WTC11 (cell line): Measurements from ENCODE around the gene RNF7. TPM values are rescaled to one million over a fixed set of nuclear protein-coding genes. Genes with fewer than 3 reads are reported as not detected.

ENCODE experiments used
- ATAC-seq: fragments of 200-7000 bp; cut with Tn5 transposase; 2 replicates; pipeline ENCODE4 v1.10.0; 2021; ENCODE audit warnings: mild to moderate bottlenecking, moderate library complexity
- CTCF ChIA-PET: fragments of 300-600 bp; sonication (Branson Sonifier 250); formaldehyde crosslinking; loops from one replicate; lab custom pipeline; 2021; ENCODE audit warnings: antibody characterized with exemption; lab: Charles Lee
- POLR2A ChIA-PET: fragments of 350-600 bp; sonication (Branson Sonifier 250); formaldehyde crosslinking; loops from one replicate; lab custom pipeline; 2021; ENCODE audit warnings: antibody characterized with exemption; lab: Charles Lee
- DNase-seq: peaks from one replicate; pipeline ENCODE4 v3.0.0; 2021; ENCODE audit warnings: low spot score
- H3K27ac Mint-ChIP-seq: 2 replicates; pipeline ENCODE4 v1.8.0; 2021; ENCODE audit warnings: mixed read lengths
- H3K27me3 Mint-ChIP-seq: 2 replicates; pipeline ENCODE4 v1.8.0; 2021; ENCODE audit warnings: low read depth, mild to moderate bottlenecking, moderate library complexity, mixed read lengths
- H3K36me3 Mint-ChIP-seq: 2 replicates; pipeline ENCODE4 v1.8.0; 2021; ENCODE audit warnings: mixed read lengths
- H3K4me1 Mint-ChIP-seq: 2 replicates; pipeline ENCODE4 v1.8.0; 2022; ENCODE audit warnings: mixed read lengths
- H3K4me3 Mint-ChIP-seq: 2 replicates; pipeline ENCODE4 v1.8.0; 2021; ENCODE audit warnings: mild to moderate bottlenecking, moderate library complexity, mixed read lengths
- H3K9me3 Mint-ChIP-seq: 2 replicates; pipeline ENCODE4 v1.8.0; 2021; ENCODE audit warnings: mixed read lengths
- CREB1 ChIP-seq: sonication (generic); formaldehyde crosslinking; IDR thresholded peaks from 2 replicates; pipeline ENCODE4 v1.8.0; 2023; ENCODE audit warnings: mild to moderate bottlenecking, missing genetic modification reagents
- E2F5 ChIP-seq: sonication (generic); formaldehyde crosslinking; IDR thresholded peaks from 2 replicates; pipeline ENCODE4 v1.8.1; 2022; ENCODE audit warnings: mild to moderate bottlenecking, moderate library complexity, missing genetic modification reagents
- ELF4 ChIP-seq: sonication (generic); formaldehyde crosslinking; IDR thresholded peaks from 2 replicates; pipeline ENCODE4 v1.8.1; 2022; ENCODE audit warnings: low read depth, mild to moderate bottlenecking, moderate library complexity, missing genetic modification reagents
- EMX1 ChIP-seq: fragments of 250-450 bp; sonication (Bioruptor Pico); IDR thresholded peaks from 2 replicates; pipeline ENCODE4 v1.8.0; 2021; ENCODE audit warnings: mild to moderate bottlenecking
- FOXJ3 ChIP-seq: sonication (generic); formaldehyde crosslinking; IDR thresholded peaks from 2 replicates; pipeline ENCODE4 v1.9.0; 2021; ENCODE audit warnings: missing genetic modification reagents, mild to moderate bottlenecking, borderline replicate concordance
- FOXP1 ChIP-seq: sonication (generic); formaldehyde crosslinking; IDR thresholded peaks from 2 replicates; pipeline ENCODE4 v1.8.0; 2022; ENCODE audit warnings: missing genetic modification reagents, mild to moderate bottlenecking, moderate library complexity, borderline replicate concordance
- GTF2I ChIP-seq: fragments of 250-450 bp; sonication (Bioruptor Pico); conservative IDR thresholded peaks from 2 replicates; pipeline ENCODE4 v1.4.0; 2021; ENCODE audit warnings: mild to moderate bottlenecking
- JAZF1 ChIP-seq: fragments of 250-450 bp; sonication (Bioruptor Pico); IDR thresholded peaks from 2 replicates; pipeline ENCODE4 v1.9.0; 2021; ENCODE audit warnings: moderate library complexity, mild to moderate bottlenecking, inconsistent platforms
- KAT7 ChIP-seq: sonication (generic); formaldehyde crosslinking; IDR thresholded peaks from 2 replicates; pipeline ENCODE4 v1.8.1; 2023; ENCODE audit warnings: missing genetic modification reagents, mild to moderate bottlenecking, borderline replicate concordance
- NFATC4 ChIP-seq: fragments of 250-450 bp; sonication (Bioruptor Pico); IDR thresholded peaks from 2 replicates; pipeline ENCODE4 v1.9.0; 2021; ENCODE audit warnings: mild to moderate bottlenecking
- OVOL2 ChIP-seq: fragments of 250-450 bp; sonication (Bioruptor Pico); IDR thresholded peaks from 2 replicates; pipeline ENCODE4 v1.9.0; 2021; ENCODE audit warnings: mild to moderate bottlenecking, borderline replicate concordance
- PREB ChIP-seq: sonication (generic); formaldehyde crosslinking; IDR thresholded peaks from 2 replicates; pipeline ENCODE4 v1.8.1; 2022; ENCODE audit warnings: mild to moderate bottlenecking, missing genetic modification reagents, moderate library complexity, borderline replicate concordance
- SMAD4 ChIP-seq: sonication (generic); formaldehyde crosslinking; IDR thresholded peaks from 2 replicates; pipeline ENCODE4 v1.8.0; 2022; ENCODE audit warnings: mild to moderate bottlenecking, missing genetic modification reagents
- STAT6 ChIP-seq: sonication (generic); formaldehyde crosslinking; conservative IDR thresholded peaks from 2 replicates; pipeline ENCODE4 v1.8.1; 2023; ENCODE audit warnings: mild to moderate bottlenecking, low read depth, missing genetic modification reagents, moderate library complexity
- USF1 ChIP-seq: sonication (generic); formaldehyde crosslinking; IDR thresholded peaks from 2 replicates; pipeline ENCODE4 v1.8.0; 2022; ENCODE audit warnings: mild to moderate bottlenecking, missing genetic modification reagents
- ZMAT4 ChIP-seq: fragments of 250-450 bp; sonication (Bioruptor Pico); IDR thresholded peaks from 2 replicates; pipeline ENCODE4 v1.9.0; 2021; ENCODE audit warnings: mild to moderate bottlenecking
- ZNF138 ChIP-seq: sonication (generic); formaldehyde crosslinking; conservative IDR thresholded peaks from 2 replicates; pipeline ENCODE4 v1.8.1; 2022; ENCODE audit warnings: mild to moderate bottlenecking, moderate library complexity, missing genetic modification reagents
- ZNF263 ChIP-seq: sonication (generic); formaldehyde crosslinking; IDR thresholded peaks from 2 replicates; pipeline ENCODE4 v1.8.1; 2022; ENCODE audit warnings: low read depth, mild to moderate bottlenecking, moderate library complexity, missing genetic modification reagents
- total RNA-seq: library from RNA; stranded (reverse); gene quantifications from 3 replicates; pipeline ENCODE4 v1.2.3, GENCODE V29; 2021

Gene RNF7
- total RNA-seq, 1 experiment from 2014 or later: 133 TPM

- TF ChIP-seq PREB (no peak), NFATC4 (CRISPR knock-in tag) (no peak), ZNF138 (no peak)
These were observed 38.8 kb downstream of the RNF7 start (continued) for GRCh38 chr3:141776885-141777284.

- Mint-ChIP-seq H3K27me3 (no peaks in the 10 kb centered on the region), H3K27ac (no peak overlapping the region), H3K4me1 (no peaks in the 10 kb centered on the region), H3K9me3 (peaks cover 7% of the 10 kb centered on the region), H3K36me3 (no peaks in the 10 kb centered on the region), H3K4me3 (no peak overlapping the region)
- no peak for ATAC-seq
- ChIA-PET CTCF (interaction anchor here (2.3 kb wide), 1 partner anchor 15 kb away, joined by 6 read pairs; no protein-coding TSS in a partner anchor), POLR2A (interaction anchor here (0.7 kb wide), 1 partner anchor 7 kb away, joined by 3 read pairs; no protein-coding TSS in a partner anchor)
- DNase-seq: no peak
- no peak for TF ChIP-seq JAZF1 (CRISPR knock-in tag)
- TF ChIP-seq USF1 (CRISPR knock-in tag): no peak
- TF ChIP-seq PREB: no peak
- no peak for TF ChIP-seq KAT7 (CRISPR knock-in tag)
- TF ChIP-seq ZNF263 (CRISPR knock-in tag): no peak
- TF ChIP-seq E2F5 (CRISPR knock-in tag): no peak
- no peak for TF ChIP-seq FOXP1
- TF ChIP-seq STAT6 (CRISPR knock-in tag): no peak
- TF ChIP-seq FOXJ3: no peak
- no peak for TF ChIP-seq NFATC4 (CRISPR knock-in tag)
- TF ChIP-seq CREB1 (CRISPR knock-in tag): no peak
- no peak for TF ChIP-seq ZMAT4
- no peak for TF ChIP-seq EMX1 (CRISPR knock-in tag)
- TF ChIP-seq OVOL2 (CRISPR knock-in tag): no peak
These were observed 40.1 kb downstream of the RNF7 start for GRCh38 chr3:141777957-141778813.

GRCh38 chr3:141779667-141780066, 41.6 kb downstream of the RNF7 start:
- H3K4me1 Mint-ChIP-seq: no peaks in the 10 kb centered on the region
- ATAC-seq: no peak
- H3K27ac Mint-ChIP-seq: no peak overlapping the region
- no peak for TF ChIP-seq GTF2I (CRISPR knock-in tag)
- TF ChIP-seq SMAD4 (CRISPR knock-in tag): no peak
- no peak for TF ChIP-seq ELF4 (CRISPR knock-in tag)
- no peaks in the 10 kb centered on the region for H3K36me3 Mint-ChIP-seq
- peaks cover 7% of the 10 kb centered on the region for H3K9me3 Mint-ChIP-seq
- ChIA-PET POLR2A (no interaction called here), CTCF (no interaction called here)
- no peak overlapping the region for H3K4me3 Mint-ChIP-seq
- DNase-seq: no peak
- no peaks in the 10 kb centered on the region for H3K27me3 Mint-ChIP-seq
